Stimulated activated CD8-positive, alpha-beta memory T cell treated with anti-CD3 and anti-CD28 coated beads, Interleukin-12 subunit alpha, Interleukin-12 subunit beta, amount 100 ng/mL, for 1 hour (primary cell): ENCODE results near the gene DNAJC21.

ENCODE experiments used
- DNase-seq: peaks from one replicate; pipeline ENCODE4 v3.0.0-alpha.2; 2020; ENCODE audit warnings: low read depth

DNAJC21 gene

GRCh38 chr5:34982823-34983222 lies 53.5 kb downstream of the DNAJC21 start:
- no peak for DNase-seq

GRCh38 chr5:34986965-34987364 lies 57.6 kb downstream of the DNAJC21 start:
- DNase-seq: no peak

- no peak for DNase-seq
Observed at GRCh38 chr5:34991486-34992238, 62.3 kb downstream of the DNAJC21 start.

- DNase-seq: no peak
Observed at GRCh38 chr5:34993951-34994350, 64.6 kb downstream of the DNAJC21 start.

- DNase-seq: no peak
Observed at GRCh38 chr5:34996261-34996660, 66.9 kb downstream of the DNAJC21 start.

- no peak for DNase-seq
Observed at GRCh38 chr5:34998058-34998789, 68.9 kb downstream of the DNAJC21 start.

GRCh38 chr5:35001842-35002241 lies 72.5 kb downstream of the DNAJC21 start:
- no peak for DNase-seq

GRCh38 chr5:35002459-35002858 lies 73.1 kb downstream of the DNAJC21 start:
- DNase-seq: no peak

GRCh38 chr5:35003018-35003957 lies 73.9 kb downstream of the DNAJC21 start:
- peak; percentile 14 for DNase-seq

GRCh38 chr5:35004200-35004599 lies 74.8 kb downstream of the DNAJC21 start:
- DNase-seq: no peak

- DNase-seq: no peak
Observed at GRCh38 chr5:35004771-35005170, 75.4 kb downstream of the DNAJC21 start.
